Measurements from ENCODE around the gene RAB22A.

GRCh38 chr20:58399926-58400325, 90.4 kb downstream of the RAB22A start:
- TF ChIP-seq CTCF (IDR thresholded peaks at IDR 0.05) (no peak), POLR2A (IDR thresholded peaks at IDR 0.05) (no peak), EP300 (IDR thresholded peaks at IDR 0.05) (no peak)

All from tibial nerve (tissue), 4 donors.